ENCODE data around the gene CCDC92. TPM values are rescaled to one million over a fixed set of nuclear protein-coding genes. Genes with fewer than 3 reads are reported as not detected.

Gene CCDC92
- polyA plus RNA-seq, 1 of the 3 experiments (the other 2 are of a cell fraction) = 53.5 TPM

DNA sequence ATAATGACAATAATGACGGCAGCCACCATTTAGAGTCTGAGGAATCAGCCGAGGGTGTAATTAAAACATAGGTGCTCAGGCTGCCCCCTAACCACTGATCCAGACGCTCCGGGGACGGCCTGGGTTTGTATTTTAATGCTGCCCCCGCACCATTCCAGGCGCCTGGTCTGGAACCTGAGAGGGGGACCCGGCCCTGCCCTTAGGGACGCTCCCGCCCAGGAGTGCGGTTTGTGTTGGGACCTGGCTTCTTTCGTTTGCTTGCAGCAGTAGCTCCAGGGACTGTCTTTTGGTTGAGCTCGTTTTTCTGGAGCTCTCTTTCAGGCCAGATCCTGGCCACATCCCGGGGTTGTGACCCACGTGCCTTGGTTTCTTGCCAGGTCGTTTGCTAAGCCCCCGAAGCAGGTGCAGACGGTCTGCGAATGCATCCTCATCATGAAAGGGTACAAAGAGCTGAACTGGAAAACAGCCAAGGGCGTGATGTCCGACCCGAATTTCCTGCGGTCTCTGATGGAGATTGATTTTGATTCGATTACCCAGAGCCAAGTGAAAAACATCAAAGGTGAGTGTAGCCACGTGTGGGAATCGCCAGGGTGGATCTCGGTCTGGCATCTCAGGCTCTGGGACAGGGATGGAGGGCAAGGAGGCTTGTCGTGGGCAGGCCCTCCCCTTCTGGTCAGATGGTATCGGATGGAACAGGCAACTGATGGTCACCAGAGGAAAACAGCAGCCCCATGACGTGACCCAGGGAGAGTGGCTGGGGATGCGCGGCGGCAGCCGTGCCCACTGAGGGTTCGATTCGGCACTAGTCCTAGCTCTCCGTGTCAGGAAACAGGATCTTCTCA, 63.5 kb downstream of the CCDC92 start:
- Histone ChIP-seq H4K20me1 (ENCODE audit: insufficient read depth) (no peaks in the 10 kb centered on the region), H3K4me3 (ENCODE audit: low read depth in 2 of 2, low read length in 1 of 2) (no peak overlapping the region), H3K4me1 (ENCODE audit: control insufficient read depth in 1 of 2, insufficient read depth in 2 of 2, low read depth in 1 of 2, low read length in 1 of 2) (peaks cover 0 to 6% of the 10 kb centered on the region in 2 experiments; a peak in 1 of 4 replicates), H3K9me2 (no peaks in the 10 kb centered on the region), H3K27ac (ENCODE audit: low read depth in 2 of 2, low read length in 1 of 2) (no peak overlapping the region), H3F3A (replicated peaks; ENCODE audit: insufficient read depth) (peaks cover 13% of the 10 kb centered on the region), H2AFZ (ENCODE audit: low read depth) (no peak overlapping the region), H3K9ac (no peak overlapping the region), H3K27me3 (ENCODE audit: insufficient read depth) (no peaks in the 10 kb centered on the region), H3K9me3 (no peaks in the 10 kb centered on the region), H3K36me3 (replicated peaks in 1 of 2; ENCODE audit: control insufficient read depth in 1 of 2, insufficient read depth in 2 of 2, low read length in 1 of 2) (no peaks in the 10 kb centered on the region), H3K79me2 (ENCODE audit: insufficient read depth) (no peaks in the 10 kb centered on the region), H3K4me2 (no peak overlapping the region)
- TF ChIP-seq, protein P1, sequence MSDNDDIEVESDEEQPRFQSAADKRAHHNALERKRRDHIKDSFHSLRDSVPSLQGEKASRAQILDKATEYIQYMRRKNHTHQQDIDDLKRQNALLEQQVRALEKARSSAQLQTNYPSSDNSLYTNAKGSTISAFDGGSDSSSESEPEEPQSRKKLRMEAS (IDR thresholded peaks at IDR 0.05; ENCODE audit: low read depth) = no peak
- TF ChIP-seq TAF1 (IDR thresholded peaks at IDR 0.05; ENCODE audit: borderline replicate concordance, low read depth, low read length) = no peak
- TF ChIP-seq YY1 (IDR thresholded peaks at IDR 0.05; ENCODE audit: low read depth) = no peak
- TF ChIP-seq SMC3 (IDR thresholded peaks at IDR 0.05; ENCODE audit: low read depth, low read length) = no peak
- no peak for TF ChIP-seq POLR2AphosphoS5 (IDR thresholded peaks at IDR 0.05; ENCODE audit: low read depth, low read length)
- no peak for TF ChIP-seq EP300 (IDR thresholded peaks at IDR 0.05; ENCODE audit: borderline replicate concordance in 1 of 2, low read depth in 1 of 2, low read length in 1 of 2)
- TF ChIP-seq GATA2 (CRISPR knock-in tag; IDR thresholded peaks at IDR 0.05) = no peak
- TF ChIP-seq, protein P2, sequence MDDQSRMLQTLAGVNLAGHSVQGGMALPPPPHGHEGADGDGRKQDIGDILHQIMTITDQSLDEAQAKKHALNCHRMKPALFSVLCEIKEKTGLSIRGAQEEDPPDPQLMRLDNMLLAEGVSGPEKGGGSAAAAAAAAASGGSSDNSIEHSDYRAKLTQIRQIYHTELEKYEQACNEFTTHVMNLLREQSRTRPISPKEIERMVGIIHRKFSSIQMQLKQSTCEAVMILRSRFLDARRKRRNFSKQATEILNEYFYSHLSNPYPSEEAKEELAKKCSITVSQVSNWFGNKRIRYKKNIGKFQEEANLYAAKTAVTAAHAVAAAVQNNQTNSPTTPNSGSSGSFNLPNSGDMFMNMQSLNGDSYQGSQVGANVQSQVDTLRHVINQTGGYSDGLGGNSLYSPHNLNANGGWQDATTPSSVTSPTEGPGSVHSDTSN (IDR thresholded peaks at IDR 0.05) = no peak
- no peak for TF ChIP-seq MEF2A (IDR thresholded peaks at IDR 0.05; ENCODE audit: borderline replicate concordance, low read depth)
- TF ChIP-seq, protein P3, sequence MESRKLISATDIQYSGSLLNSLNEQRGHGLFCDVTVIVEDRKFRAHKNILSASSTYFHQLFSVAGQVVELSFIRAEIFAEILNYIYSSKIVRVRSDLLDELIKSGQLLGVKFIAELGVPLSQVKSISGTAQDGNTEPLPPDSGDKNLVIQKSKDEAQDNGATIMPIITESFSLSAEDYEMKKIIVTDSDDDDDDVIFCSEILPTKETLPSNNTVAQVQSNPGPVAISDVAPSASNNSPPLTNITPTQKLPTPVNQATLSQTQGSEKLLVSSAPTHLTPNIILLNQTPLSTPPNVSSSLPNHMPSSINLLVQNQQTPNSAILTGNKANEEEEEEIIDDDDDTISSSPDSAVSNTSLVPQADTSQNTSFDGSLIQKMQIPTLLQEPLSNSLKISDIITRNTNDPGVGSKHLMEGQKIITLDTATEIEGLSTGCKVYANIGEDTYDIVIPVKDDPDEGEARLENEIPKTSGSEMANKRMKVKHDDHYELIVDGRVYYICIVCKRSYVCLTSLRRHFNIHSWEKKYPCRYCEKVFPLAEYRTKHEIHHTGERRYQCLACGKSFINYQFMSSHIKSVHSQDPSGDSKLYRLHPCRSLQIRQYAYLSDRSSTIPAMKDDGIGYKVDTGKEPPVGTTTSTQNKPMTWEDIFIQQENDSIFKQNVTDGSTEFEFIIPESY (IDR thresholded peaks at IDR 0.05; ENCODE audit: borderline replicate concordance, low read depth) = no peak
- TF ChIP-seq IRF3 (IDR thresholded peaks at IDR 0.05; ENCODE audit: low read depth, low read length) = no peak
- no peak for TF ChIP-seq RXRA (IDR thresholded peaks at IDR 0.05; ENCODE audit: borderline replicate concordance, low read depth)
- POLR2A ChIA-PET = no interaction called here
- 62% methylated on average over 28 of the region's 37 CpGs for WGBS (ENCODE audit: low lambda C conversion rate)
- no peak for DNase-seq
- CTCF ChIA-PET = interaction anchor here (0.6 kb wide), 1 partner anchor 241 kb away, joined by 3 read pairs; no protein-coding TSS in a partner anchor

Data from SK-N-SH (cell line).